ENCODE measurements around the gene MED25.
A peak's percentile ranks its signal among the peaks of the same experiment; 100 is the strongest.

Gene MED25

DNA sequence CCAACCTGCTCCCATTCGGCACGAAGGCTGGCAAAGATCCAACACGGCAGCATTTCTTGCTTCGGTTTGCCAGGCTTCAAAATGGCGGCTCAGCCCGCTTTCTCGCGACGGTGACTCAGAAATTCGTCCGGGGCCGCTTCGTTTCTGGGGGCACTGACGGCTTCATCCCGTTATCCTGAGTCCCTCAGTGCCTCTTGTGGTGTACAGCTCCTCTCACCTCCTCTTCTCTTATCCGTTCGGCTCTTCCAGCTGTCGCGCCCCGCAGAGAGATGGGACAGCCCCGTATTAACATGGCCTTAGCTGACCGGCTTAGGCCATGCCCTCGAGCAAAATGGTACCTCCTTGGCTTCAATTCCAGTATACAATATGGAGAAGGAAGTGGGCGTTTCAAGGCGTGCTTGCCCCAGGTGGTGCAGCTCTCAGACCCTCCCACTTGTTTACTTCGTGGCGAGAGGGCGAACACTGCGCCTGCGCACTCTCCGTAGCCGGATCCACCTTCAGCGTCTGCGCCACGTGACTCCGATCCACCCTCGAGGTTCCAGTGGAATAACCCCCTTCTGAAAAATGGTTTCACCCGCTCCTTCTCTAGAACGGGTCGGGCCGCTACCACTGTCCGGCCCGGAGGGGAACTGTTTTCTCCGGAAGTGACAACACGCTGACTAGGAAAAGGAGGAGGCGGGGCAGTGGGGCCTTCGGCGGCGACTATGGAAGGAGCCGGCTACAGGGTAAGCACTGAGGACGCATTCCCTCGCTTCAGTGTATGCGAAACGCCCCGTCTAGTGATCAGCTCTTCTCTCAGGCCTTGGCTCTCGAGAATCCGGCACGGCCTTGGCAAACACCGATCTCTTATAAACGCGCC is 59.2 kb downstream of the MED25 start, which contains the start of the genes AKT1S1 and TBC1D17:
Gene AKT1S1, minus strand, starts transcription at position 336 of the 859 bp plus-strand sequence. CDS start 4,060 bp downstream, outside the sequence.
Gene TBC1D17, plus strand, starts transcription at position 683 of the 859 bp plus-strand sequence. Its CDS starts 22 bp downstream, at position 705.
- peak; percentile 99 to 100 for DNase-seq

DNA sequence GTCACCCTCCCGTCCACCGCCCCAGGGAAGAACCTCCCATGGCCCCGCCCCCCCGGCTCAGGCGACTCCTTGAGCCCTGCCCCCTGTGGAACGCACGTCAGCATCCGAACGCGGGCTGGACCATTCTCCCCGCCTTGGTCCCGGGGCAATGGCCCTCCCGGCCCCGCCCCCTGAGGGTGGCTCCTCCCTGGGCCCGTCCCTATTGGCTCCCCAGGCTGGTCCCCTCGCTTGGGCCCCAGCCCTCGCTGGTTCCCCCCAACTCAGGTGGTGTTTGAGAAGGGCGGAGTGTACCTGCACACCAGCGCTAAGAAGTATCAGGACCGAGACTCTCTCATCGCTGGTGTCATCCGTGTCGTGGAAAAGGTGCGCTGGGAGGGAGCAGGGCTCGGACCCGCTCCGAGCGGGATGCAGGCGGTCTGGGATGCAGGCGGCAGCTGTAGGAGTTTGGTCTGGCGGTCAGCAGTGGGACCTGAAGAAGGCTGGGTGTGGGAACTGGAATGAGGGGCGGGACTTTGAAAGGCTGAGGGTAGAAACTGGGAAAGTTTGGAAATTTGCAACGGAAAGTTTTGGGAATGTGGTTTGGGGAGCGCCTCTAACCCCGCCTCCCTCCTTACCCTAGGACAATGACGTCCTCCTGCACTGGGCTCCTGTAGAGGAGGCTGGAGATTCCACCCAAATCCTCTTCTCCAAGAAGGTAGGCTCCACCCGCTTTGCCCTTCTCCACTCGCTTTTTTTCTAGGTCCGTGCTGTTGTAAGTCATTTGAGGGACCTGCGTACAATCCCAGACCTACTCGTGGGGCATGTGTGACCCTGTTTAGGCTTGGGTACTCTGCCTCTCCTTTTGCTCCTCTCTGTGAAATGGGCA is 60.0 kb downstream of the MED25 start:
- DNase-seq, result peak; percentile 96 to 98

DNA sequence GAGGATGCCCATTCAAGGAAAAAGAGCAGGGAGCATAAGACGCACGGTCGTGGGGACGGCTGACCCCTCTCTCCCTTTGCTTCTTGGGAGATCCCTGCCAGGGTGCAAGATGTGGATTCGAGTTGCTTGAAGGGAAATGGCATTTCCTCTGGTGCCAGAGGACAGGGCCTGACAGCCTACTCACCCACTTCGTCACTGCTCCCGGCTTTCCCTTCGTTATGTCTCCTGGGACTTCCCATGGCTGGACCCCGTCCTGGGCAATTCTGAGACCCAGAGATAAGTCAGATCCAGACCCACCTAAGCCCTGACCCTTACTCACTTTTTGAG is 60.6 kb downstream of the MED25 start:
- no peak for DNase-seq

DNA sequence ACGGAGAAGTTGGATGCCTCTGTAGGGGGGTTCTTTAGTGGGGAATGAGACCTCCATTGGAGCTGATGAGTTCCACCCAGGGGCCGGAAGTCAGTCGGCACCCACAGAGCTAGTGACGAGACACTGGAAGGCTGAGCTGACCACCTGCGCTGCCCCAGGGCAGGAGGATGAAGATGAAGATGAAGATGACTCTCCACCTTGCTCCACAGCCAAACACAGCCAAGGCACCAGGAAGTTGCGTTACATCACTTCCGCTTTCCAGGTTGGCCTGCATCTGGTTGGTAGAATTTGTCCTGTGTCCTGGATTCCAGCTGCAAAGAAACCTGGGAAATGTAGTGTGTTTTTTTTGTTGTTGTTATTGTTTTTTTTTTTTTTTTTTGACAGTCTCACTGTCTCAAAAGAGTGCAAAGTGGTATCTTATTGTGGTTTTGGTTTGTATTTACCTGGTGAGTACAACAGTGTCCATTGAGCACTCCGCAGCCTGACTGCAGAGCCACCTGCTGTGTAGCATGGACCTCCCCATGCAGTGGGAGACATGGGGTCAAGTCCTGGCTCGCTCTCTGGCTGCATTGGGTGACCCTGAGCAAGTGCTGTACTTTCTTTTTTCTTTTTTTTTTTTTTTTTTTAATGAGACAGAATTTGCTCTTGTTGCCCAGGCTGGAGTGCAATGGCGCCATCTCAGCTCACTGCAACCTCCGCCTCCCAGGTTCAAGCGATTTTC is 61.3 kb downstream of the MED25 start:
- no peak for DNase-seq

DNA sequence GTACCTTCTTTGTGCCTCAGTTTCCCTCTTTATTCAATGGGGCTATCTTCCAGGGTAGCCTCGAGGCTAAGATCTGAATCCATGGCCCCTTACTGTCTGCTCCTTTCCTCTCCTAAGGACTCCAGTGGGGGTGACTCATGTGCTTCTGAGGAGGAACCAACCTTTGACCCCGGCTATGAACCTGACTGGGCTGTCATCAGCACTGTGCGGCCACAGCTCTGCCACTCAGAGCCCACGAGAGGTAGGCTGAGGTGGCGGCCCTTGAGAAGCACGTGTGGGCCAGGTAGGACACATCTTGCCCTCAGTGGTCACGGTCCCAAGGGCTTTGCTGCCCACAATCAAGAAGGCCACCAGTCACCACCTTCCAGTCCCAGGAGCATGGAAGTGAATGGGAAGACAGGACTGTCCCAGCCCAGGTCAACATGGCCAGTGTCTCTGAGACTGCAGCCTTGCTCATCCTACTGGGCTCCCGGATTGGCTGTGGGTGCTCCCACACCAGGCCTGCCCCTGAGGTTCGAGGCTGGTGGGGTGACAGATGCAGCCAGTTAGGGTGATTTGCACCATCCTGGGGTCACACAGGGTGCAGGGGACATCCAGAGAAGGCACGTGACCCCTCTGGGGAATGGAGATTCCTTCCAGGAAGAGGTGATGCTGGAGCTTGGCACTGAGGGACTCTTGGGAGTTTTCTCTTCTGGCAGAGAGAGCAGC is 62.2 kb downstream of the MED25 start:
- DNase-seq, result no peak

DNA sequence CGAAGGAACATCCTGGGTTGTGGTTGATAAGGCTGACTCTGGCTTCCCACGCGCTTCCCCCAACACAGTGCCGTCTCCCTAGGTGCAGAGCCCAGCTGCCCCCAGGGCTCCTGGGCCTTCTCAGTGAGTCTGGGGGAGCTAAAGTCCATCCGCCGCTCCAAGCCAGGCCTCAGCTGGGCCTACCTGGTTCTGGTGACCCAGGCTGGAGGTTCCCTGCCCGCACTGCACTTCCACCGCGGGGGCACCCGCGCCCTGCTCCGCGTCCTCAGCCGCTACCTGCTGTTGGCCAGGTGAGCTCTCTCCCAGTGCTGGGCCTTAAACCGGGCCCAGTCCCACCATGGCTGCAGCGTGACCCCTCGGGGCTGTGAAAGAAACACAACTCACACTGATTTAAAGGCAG is 63.1 kb downstream of the MED25 start:
- no peak for DNase-seq

DNA sequence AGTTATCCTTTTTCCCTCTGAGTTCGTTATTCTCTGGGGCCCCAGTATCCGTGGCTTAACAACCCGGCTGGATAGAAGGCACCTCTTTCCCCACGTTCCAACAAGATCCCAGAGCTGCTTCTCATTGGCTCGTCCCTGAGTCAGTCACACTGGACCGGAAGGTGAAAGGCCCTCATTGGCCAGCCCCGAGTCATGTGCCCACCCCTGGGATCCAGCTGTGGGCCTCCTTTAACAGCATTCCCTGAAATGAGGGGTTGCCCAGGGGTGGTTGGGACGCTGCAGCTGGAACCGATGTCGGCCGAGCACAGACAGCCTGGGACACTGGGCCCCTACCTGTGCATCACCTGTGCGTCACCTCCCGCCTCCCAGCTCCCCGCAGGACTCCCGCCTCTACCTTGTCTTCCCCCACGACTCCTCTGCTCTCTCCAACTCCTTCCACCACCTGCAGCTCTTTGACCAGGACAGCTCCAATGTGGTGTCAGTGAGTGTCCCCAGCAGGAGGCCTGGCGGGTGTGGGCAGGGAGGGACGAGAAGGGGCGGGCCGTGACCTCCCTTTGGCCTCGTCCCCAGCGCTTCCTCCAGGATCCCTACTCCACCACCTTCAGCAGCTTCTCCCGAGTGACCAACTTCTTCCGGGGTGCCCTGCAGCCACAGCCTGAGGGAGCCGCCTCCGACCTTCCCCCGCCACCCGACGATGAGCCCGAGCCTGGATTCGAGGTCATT is 63.7 kb downstream of the MED25 start:
- DNase-seq, result peak in 1 of 2 experiments; percentile 23

DNA sequence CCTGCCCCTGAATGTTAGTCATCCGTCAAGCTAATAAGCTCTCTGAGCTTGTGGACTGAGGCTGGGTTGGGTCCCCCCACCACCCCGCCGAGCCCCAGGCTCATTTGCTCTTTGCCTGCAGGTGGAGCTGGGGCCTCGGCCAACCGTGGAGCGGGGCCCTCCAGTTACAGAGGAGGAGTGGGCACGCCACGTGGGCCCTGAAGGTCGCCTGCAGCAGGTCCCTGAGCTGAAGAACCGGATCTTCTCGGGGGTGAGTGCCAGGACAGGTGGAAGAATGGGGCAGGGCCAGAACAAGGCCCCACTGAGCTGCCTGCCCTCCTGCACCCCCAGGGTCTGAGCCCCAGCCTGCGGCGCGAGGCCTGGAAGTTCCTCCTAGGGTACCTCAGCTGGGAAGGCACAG is 64.6 kb downstream of the MED25 start:
- DNase-seq, result no peak

DNA sequence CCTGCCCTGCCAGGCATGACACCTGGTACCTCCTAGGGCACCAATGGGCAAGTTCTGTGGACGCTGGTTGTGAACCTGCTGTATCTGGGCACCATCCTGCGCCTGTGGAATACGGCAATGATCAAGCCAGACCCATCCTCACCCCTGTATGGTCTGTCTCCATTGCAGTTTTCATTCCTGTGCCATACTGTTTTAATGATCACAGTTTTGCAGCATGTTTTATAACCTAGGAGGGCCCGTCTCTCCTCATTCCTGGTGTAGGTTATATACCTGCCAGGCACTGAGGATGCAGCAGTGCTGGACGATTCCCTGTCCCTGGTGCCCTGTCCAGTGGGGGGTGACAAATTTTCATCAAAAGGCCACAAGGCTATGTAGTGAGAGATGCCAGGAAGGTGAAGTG is 65.0 kb downstream of the MED25 start:
- DNase-seq, result no peak

DNA sequence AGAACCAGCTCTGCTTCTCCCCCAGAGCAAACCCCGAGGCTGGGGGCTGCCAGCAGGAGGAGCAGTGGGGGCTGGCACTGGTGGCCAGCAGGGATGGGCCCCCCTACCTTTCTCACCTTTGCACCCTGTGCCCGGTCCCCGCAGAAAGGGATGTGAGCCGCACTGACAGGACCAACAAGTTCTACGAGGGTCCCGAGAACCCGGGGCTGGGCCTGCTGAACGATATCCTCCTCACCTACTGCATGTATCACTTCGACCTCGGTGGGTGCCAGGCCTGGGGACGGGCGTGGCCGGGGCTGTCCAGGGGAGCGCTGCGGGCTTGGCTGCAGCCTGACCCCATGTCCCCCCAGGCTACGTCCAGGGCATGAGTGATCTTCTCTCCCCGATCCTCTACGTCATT is 66.0 kb downstream of the MED25 start:
- no peak for DNase-seq

DNA sequence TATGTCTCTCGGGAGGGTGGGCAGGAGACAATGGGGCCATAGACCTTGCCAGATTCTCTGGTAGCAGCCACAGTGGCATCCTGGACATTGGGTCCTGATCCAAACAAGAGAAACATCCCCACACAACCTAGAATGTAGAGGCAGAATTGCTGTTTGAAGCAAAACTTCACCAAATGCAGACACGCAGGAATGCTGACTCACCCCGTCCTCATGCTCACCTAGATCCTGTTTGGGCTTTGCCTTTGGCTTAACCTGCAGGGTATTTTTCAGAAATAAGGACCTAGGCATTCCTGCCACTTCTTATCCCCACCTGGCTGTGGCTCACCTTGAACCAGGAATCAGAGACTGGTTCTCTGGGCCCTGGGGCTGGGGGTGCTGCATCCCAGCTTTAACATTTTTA is 66.7 kb downstream of the MED25 start:
- DNase-seq, result no peak
